GM06990 (cell line): ENCODE results near the gene CDH18.

Experiments used
- DNase-seq: peaks from one replicate; pipeline ENCODE4 v3.0.0-alpha.2; 2011; ENCODE audit not compliant: insufficient read length; ENCODE audit errors: extremely low read depth
- H3K27me3 ChIP-seq: replicated peaks from 2 replicates; pipeline ENCODE4 v1.6.0; 2011; ENCODE audit warnings: low read length; ENCODE audit not compliant: control insufficient read depth, insufficient read depth
- H3K36me3 ChIP-seq: 2 replicates; pipeline ENCODE4 v1.5.1; 2011; ENCODE audit warnings: low read length; ENCODE audit not compliant: control insufficient read depth, insufficient read depth
- H3K4me3 ChIP-seq: replicated peaks from 2 replicates; pipeline ENCODE4 v1.5.1; 2011; ENCODE audit warnings: low read depth, mild to moderate bottlenecking, control low read depth, low read length
- TF ChIP-seq, protein P1 (sequence below): IDR thresholded peaks from 2 replicates; pipeline ENCODE4 v1.5.1; 2011; ENCODE audit warnings: low read length, control low read depth, mild to moderate bottlenecking, inconsistent platforms; ENCODE audit not compliant: insufficient read depth, poor library complexity, severe bottlenecking

CDH18 gene

DNA sequence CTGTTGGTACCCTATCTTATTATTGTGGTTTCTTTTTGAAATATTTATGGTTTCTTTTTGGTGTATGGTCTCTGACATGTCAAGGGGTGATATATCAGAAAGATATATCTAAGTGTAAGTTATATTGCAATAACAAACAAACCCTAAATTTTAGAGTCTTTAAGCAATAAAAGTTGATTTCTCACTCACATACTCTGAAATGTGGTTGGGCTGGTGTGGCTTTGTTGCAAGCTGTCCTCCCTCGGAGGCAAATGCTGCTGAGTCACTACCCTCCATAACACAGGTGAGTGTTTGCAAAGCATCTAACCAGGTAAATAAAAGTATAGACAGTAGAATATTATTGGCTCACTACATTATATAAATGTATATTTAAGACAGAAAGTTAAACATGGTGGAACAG, 253.2 kb downstream of the CDH18 start:
- TF ChIP-seq, protein P1, sequence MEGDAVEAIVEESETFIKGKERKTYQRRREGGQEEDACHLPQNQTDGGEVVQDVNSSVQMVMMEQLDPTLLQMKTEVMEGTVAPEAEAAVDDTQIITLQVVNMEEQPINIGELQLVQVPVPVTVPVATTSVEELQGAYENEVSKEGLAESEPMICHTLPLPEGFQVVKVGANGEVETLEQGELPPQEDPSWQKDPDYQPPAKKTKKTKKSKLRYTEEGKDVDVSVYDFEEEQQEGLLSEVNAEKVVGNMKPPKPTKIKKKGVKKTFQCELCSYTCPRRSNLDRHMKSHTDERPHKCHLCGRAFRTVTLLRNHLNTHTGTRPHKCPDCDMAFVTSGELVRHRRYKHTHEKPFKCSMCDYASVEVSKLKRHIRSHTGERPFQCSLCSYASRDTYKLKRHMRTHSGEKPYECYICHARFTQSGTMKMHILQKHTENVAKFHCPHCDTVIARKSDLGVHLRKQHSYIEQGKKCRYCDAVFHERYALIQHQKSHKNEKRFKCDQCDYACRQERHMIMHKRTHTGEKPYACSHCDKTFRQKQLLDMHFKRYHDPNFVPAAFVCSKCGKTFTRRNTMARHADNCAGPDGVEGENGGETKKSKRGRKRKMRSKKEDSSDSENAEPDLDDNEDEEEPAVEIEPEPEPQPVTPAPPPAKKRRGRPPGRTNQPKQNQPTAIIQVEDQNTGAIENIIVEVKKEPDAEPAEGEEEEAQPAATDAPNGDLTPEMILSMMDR, result no peak

GRCh38 chr5:19733612-19734495, 254.1 kb downstream of the CDH18 start:
- TF ChIP-seq, protein P1, result no peak
- Histone ChIP-seq H3K27me3 (no peaks in the 10 kb centered on the region), H3K36me3 (no peaks in the 10 kb centered on the region), H3K4me3 (no peak overlapping the region)
- no peak for DNase-seq

More for the DNA sequence above, 253.2 kb downstream of the CDH18 start:
- H3K4me3 ChIP-seq, result no peak overlapping the region
- H3K36me3 ChIP-seq, result no peaks in the 10 kb centered on the region
- DNase-seq, result no peak
- no peaks in the 10 kb centered on the region for H3K27me3 ChIP-seq

GRCh38 chr5:19728571-19728970, 259.4 kb downstream of the CDH18 start:
- no peak overlapping the region for H3K4me3 ChIP-seq
- DNase-seq, result no peak
- no peaks in the 10 kb centered on the region for H3K36me3 ChIP-seq
- H3K27me3 ChIP-seq, result no peaks in the 10 kb centered on the region
- TF ChIP-seq, protein P1, result no peak

DNA sequence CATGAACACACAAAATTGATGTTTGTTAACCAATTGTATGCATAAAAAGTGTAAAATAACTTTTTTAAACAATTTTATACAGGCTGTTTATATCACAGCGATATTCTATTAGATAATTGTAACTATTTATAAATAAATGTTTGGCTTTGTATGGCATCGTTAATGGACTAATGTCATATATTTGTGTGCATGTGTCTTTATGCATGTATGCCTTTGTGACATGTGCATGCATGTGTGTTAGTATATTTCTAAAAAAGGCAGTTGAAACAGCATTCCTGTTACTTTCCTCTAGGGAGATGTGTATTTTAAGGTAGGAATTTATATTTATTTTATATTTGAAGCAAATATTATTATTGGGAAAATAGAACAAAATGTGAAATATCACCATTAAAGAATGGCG, 268.9 kb downstream of the CDH18 start:
- DNase-seq, result no peak
- no peaks in the 10 kb centered on the region for H3K36me3 ChIP-seq
- H3K4me3 ChIP-seq, result no peak overlapping the region
- H3K27me3 ChIP-seq, result no peaks in the 10 kb centered on the region
- TF ChIP-seq, protein P1, result no peak

- TF ChIP-seq, protein P1, result no peak
- DNase-seq, result no peak
- H3K36me3 ChIP-seq, result no peaks in the 10 kb centered on the region
- no peak overlapping the region for H3K4me3 ChIP-seq
- H3K27me3 ChIP-seq, result no peaks in the 10 kb centered on the region
Measured at GRCh38 chr5:19713740-19714139, 274.3 kb downstream of the CDH18 start.
